DOHH2 (cell line): ENCODE measurements around the gene MRPS31.

Source experiments
- CTCF ChIP-seq: fragments of 200-600 bp; sonication (generic); IDR thresholded peaks from one replicate; pipeline ENCODE4 v1.5.1; 2014; ENCODE audit warnings: antibody characterized with exemption, mild to moderate bottlenecking, low read depth, low read length; ENCODE audit not compliant: poor library complexity, severe bottlenecking
- EZH2phosphoT487 ChIP-seq: fragments of 200-600 bp; sonication (generic); IDR thresholded peaks from 2 replicates; pipeline ENCODE4 v1.6.1; 2017; ENCODE audit warnings: borderline replicate concordance, mild to moderate bottlenecking, antibody characterized with exemption, low read length, moderate library complexity, mixed read lengths

DNA sequence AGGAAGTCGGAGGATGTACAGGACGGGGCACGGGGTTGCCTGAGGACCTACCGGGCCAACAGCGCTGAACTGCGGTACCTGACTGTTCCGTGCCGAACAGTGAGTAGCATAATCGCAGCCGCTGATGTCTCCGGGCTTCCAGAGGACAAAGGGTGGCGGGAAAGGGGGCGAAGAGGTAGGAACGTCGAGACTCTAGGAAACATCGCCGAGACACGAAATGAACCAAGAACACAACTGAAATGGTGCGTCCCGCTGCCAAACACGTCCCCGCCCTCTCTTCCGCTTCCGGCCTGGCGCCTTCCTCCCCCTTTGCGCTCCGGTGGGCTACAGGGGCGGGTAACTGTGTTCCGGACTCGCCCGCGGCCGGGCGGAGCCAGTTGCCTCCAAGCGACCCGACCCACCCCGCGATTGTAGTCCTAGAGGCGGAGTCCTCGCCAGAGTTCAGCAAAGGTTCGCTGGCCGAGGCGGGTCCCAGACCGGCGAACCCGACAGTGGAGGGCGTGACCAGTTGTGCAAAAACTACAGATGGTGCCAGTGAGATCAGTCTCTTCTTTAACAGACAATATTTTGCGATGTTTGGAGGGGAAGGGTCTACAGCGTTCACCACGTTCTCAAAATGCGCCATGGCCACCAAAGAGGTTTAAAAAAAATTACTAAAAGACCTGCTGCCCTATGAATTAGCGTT, at the start of gene MRPS31:
- no peak for TF ChIP-seq CTCF
- TF ChIP-seq EZH2phosphoT487: no peak
